T47D (cell line): ENCODE results near the gene RPL35A.
"Not testable (repeated sequence)": the region's sequence is repeated elsewhere in the genome, so short reads cannot be mapped to it uniquely, and the experiment has no call there.

ENCODE experiments used
- DNase-seq, 2 experiments: peaks; one replicate each; pipeline versions ENCODE4 v3.0.0 to v3.0.0-alpha.2; 2011 to 2012; ENCODE audit warnings: low read depth in 1 of 2, low spot score in 1 of 2
- JUND ChIP-seq: IDR thresholded peaks from 2 replicates; pipeline ENCODE4 v1.6.1; 2012; ENCODE audit warnings: low read depth
- in situ Hi-C: cut with HindIII; loops from 2 replicates; pipeline ENCODE4 v1.10.0; 2016; ENCODE audit warnings: low sequenced_read_pairs, low pct_unique_long_range_greater_than_20kb

The RPL35A gene

GRCh38 chr3:197959500-197959890 lies 9.5 kb downstream of the RPL35A start:
- no peak for TF ChIP-seq JUND
- DNase-seq: no peak
- in situ Hi-C loops: no loop called here

GRCh38 chr3:197959891-197960693 lies 10.1 kb downstream of the RPL35A start, which contains the start of gene LMLN:
TSS of gene LMLN (plus strand) at chr3:197960217. CDS start at chr3:197960246, 29 bp downstream.
- TF ChIP-seq JUND: no peak
- in situ Hi-C loops: no loop called here
- DNase-seq: peak; percentile 91 to 100

- no peak for DNase-seq
- TF ChIP-seq JUND: no peak
- in situ Hi-C loops: no loop called here
Measured at GRCh38 chr3:197960694-197961581, 10.9 kb downstream of the RPL35A start.

DNA sequence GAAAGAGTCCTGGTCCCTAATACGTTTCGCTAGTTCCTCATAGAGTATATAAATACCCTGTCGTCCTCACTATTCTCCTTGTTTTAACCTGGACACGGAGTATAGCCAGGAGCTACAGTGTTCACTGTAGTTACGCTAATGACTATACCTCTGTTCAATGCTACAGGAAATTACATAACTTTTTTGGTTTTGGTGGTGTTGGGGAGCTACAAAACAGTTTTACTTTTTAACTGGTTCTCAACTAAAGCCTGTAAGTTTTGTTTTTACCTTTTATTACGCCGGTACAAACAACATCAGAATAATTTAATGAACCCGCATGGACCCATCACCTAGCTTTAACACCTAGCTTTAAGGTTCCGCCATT lies 11.6 kb downstream of the RPL35A start:
- TF ChIP-seq JUND: no peak
- in situ Hi-C loops: no loop called here
- DNase-seq: no peak

GRCh38 chr3:197963019-197963637 lies 13.1 kb downstream of the RPL35A start:
- no peak for DNase-seq
- in situ Hi-C loops: no loop called here
- no peak for TF ChIP-seq JUND

GRCh38 chr3:197967337-197967989 lies 17.5 kb downstream of the RPL35A start:
- in situ Hi-C loops, DNase-seq: not testable (repeated sequence)

DNA sequence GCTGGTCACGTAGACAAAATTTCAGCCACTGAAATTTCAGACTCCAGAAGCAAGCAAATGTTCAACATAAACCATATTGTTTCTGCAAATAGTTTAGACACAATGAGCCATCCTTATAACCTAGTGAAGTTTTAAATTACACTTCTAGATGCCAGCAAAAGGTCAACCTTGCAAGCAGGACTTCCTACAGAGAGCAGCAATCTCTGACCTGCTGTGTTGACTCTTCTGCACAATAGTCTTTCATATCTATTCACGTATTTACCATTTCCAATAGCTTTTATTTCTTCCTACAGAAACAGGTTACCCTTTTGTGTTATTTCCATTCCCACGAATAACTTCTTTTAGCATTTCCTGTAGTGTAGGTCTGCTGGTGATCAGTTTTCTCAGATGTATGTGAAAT lies 20.6 kb downstream of the RPL35A start:
- in situ Hi-C loops: no loop called here

GRCh38 chr3:197974016-197974415 lies 24.0 kb downstream of the RPL35A start:
- DNase-seq: no peak
- in situ Hi-C loops: no loop called here
- TF ChIP-seq JUND: no peak

More for the DNA sequence above, 20.6 kb downstream of the RPL35A start:
- DNase-seq: no peak
- TF ChIP-seq JUND: no peak

- DNase-seq: no peak
- in situ Hi-C loops: no loop called here
- TF ChIP-seq JUND: no peak
Measured at GRCh38 chr3:197975311-197975710, 25.3 kb downstream of the RPL35A start.

- no peak for DNase-seq
Measured at GRCh38 chr3:197983076-197983475, 33.1 kb downstream of the RPL35A start.

GRCh38 chr3:197989651-197990050 lies 39.7 kb downstream of the RPL35A start:
- no peak for TF ChIP-seq JUND
- no peak for DNase-seq
- in situ Hi-C loops: no loop called here

More at GRCh38 chr3:197983076-197983475, 33.1 kb downstream of the RPL35A start:
- in situ Hi-C loops: no loop called here
- no peak for TF ChIP-seq JUND

DNA sequence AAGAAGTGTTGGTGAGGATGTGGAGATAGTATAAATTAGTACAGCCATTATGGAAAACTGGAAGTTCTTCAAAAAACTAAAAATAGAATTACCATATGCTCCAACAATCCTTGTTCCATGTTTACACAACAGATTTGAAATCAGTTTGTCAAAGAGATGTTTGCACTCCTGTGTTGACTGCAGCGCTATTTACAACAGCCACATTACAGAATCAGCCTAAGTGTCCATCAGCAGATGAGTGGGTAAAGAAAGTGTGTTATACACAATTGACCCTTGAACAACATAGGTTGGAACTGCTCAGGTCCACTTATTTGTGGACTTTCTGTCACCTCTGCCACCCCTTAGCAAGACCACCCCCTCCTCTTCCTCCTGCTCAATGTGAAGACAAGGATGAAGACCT lies 44.7 kb downstream of the RPL35A start:
- TF ChIP-seq JUND: no peak
- in situ Hi-C loops: no loop called here
- no peak for DNase-seq

DNA sequence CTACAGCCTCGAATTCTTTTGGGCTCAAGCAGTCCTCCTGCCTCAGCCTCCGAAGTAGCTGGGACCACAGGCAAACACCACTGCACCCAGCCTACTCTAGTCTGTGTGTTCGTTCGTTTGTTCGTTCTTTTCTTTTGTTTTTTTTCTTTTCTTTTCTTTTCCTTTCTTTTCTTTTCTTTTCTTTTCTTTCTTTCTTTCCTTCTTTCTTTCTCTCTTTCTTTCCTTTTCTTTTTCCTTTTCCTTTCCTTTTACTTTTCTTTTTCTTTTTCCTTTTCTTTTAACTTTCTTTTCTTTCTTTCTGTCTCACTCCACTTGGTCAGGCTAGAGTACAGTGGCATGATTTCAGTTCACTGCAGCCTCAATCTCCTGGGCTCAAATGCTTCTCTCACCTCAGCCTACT lies 46.9 kb downstream of the RPL35A start:
- no peak for TF ChIP-seq JUND
- no peak for DNase-seq

More for the DNA sequence above, 46.9 kb downstream of the RPL35A start:
- in situ Hi-C loops: no loop called here
